ENCODE data around the gene GSDME.

DNA sequence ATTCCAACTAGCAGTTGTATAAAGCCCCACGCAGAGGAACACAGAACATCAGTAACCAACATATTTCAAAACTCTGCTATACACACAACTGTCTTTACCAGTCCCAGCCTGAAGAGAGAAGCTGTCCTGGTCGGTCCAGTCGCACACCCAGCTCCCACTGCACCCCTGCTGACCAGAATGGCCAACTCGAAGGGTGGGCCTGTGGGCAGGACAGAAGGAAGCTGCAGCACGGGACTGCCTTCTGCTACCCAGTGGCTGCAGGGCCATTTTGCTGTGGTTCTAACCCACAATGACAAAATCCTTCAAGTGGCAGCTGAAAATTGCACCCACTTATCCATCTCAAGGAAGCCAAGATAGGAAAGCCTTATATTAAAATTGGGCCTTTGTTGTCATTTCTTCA is 48.2 kb downstream of the GSDME start:
- TF ChIP-seq, protein P1, sequence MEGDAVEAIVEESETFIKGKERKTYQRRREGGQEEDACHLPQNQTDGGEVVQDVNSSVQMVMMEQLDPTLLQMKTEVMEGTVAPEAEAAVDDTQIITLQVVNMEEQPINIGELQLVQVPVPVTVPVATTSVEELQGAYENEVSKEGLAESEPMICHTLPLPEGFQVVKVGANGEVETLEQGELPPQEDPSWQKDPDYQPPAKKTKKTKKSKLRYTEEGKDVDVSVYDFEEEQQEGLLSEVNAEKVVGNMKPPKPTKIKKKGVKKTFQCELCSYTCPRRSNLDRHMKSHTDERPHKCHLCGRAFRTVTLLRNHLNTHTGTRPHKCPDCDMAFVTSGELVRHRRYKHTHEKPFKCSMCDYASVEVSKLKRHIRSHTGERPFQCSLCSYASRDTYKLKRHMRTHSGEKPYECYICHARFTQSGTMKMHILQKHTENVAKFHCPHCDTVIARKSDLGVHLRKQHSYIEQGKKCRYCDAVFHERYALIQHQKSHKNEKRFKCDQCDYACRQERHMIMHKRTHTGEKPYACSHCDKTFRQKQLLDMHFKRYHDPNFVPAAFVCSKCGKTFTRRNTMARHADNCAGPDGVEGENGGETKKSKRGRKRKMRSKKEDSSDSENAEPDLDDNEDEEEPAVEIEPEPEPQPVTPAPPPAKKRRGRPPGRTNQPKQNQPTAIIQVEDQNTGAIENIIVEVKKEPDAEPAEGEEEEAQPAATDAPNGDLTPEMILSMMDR (IDR thresholded peaks at IDR 0.05) = no peak
- TF ChIP-seq POLR2A (IDR thresholded peaks at IDR 0.05) = no peak
